Fibroblast of skin of left quadriceps (primary cell): ENCODE measurements around the gene ULBP1.
"Not testable (repeated sequence)": the region's sequence is repeated elsewhere in the genome, so short reads cannot be mapped to it uniquely, and the experiment has no call there.

ENCODE experiments used
- DNase-seq, 2 experiments: peaks; one replicate each; pipeline ENCODE4 v3.0.0-alpha.2; 2013; ENCODE audit warnings: low read depth in 2 of 2

Gene ULBP1

GRCh38 chr6:150004783-150005717 is 41.3 kb downstream of the ULBP1 start:
- peak; percentile 67 to 68 for DNase-seq

GRCh38 chr6:150005761-150006651 is 42.3 kb downstream of the ULBP1 start:
- DNase-seq, result no peak

DNA sequence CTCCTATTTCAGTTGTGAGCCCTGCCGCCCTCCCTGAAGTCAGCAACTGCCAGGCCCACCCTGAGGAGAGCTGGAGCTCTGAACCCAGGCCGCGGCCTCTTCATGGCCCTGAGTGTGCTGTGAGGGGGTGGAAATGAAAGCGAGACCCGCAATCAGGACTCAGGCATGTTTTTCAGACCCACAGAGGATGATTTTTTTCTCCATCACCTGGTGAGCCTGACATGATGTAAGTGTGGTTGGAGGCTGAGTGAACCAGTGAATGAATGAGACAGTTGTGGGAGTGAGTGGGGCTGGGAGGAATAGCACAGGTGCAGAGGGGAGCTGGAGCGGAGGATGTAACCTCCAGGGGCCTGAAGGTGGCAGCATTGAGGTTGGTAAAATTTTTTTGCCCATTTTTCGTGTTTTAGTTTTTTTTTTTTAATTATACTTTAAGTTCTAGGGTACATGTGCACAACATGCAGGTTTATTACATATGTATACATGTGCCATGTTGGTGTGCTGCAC is 43.3 kb downstream of the ULBP1 start:
- DNase-seq, result no peak

DNA sequence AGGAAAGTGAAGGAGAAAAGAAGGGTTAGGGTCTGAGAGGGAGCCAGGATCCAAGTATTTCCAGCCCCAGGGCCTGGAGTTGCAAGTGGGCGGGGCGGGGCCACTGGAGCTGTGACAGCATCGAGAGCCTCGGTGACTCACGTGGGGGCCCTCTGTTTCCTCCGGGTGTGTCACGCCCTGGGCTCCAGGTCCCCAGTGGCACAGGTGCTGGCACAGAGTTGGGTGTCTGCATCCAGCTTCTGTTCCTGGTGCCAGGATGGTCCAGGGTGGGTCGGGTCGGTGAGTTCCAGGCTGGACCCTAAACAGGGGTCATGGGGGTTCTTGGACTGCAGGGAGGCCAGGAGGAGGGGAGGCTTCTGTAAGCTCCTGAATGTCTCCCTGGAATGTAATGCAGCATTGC is 44.8 kb downstream of the ULBP1 start:
- DNase-seq, result no peak

DNA sequence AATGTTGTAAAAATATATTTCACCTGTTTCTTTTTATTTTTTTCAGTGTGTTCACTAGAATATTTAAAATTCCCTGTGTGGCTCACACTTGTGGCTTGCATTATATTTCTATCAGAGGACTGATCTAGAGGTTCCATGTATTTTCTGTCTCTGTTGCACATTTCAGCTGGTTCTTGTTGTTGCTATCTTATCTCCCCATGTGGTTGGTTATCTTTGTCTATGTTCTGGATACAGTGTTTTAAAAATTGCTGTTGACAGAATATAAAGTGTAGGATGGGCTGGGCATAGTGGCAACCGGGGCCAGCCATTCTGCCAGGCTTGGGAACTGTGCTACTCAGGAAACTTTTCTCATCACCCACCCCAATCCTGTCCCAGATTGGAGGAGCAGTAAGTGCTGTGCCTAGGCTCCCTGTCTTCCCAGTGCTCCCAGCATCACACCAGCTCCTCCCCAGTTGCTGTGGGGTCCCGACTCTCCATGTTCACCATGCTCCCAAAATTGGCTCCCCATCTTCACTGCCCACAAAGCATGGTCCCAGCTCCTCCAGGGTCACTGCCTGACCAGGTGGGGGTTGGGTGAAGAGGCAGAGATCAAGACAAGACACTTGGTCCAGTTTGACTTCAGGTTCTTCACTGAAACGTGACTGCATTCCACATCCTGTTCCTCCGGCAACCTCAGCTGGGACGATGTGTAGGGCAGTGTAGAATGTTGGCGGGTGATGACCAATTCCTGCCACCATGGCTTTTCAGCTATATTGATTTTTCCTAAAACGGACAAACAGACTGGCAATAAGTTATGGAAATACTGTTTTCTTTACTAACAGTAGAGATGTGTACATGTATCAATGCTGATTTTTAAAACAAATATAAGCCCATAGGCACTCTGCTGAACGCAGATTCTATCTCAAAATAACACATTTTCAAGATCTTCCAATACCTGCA is 49.4 kb downstream of the ULBP1 start:
- not testable (repeated sequence) for DNase-seq

DNA sequence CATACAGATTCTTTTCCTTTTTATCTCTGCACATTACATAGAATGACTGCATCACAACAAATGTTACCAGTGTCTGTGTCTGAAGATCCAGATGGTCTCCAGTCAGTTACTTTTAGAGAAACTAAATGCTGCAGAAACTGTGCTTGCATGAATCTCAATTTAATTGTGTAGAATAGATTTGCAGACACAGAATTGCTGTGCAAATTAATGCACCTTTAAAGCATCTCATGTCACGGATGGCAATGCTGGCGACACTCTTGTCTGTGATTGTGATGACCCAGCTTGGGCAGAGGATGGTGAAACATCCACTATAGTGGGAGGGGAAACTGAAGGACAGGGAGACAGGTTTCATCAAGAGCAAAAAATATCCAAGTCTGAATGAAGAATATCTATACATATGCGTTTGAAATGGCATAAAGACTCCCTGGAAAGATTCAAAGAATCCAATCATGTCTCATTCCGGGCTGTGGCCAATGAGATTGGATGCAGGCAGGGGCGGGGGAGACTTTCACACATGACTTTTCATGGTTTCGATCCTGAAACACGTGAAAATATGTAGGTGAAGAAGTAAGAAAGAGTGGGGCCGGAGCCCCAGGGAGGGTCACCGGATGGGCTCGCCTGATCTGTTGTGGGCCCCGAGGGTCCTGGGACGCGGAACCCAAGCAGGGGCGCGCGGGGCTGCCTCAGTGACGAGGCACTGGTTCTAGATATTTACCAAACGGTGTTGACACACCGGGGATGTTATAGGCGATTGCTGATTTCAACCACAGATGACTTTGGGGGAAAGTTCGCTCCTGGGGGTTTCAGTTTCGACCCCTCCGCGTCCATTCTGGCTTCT is 50.3 kb downstream of the ULBP1 start:
- DNase-seq, result not testable (repeated sequence)

GRCh38 chr6:150014623-150015280 is 51.0 kb downstream of the ULBP1 start:
- not testable (repeated sequence) for DNase-seq

- not testable (repeated sequence) for DNase-seq
Measured at GRCh38 chr6:150015281-150016001, 51.7 kb downstream of the ULBP1 start.

GRCh38 chr6:150016324-150017185 is 52.8 kb downstream of the ULBP1 start:
- peak; percentile 24 to 29 for DNase-seq

- DNase-seq, result not testable (repeated sequence)
Measured at GRCh38 chr6:150017186-150017521, 53.4 kb downstream of the ULBP1 start.

GRCh38 chr6:150018846-150019580 is 55.3 kb downstream of the ULBP1 start:
- DNase-seq, result no peak

- DNase-seq, result not testable (repeated sequence)
Measured at GRCh38 chr6:150021870-150022269, 58.1 kb downstream of the ULBP1 start.
